ENCODE results near the gene PPL. TPM values are rescaled to one million over a fixed set of nuclear protein-coding genes. Genes with fewer than 3 reads are reported as not detected.

Gene PPL
- total RNA-seq, 1 experiment from 2014 or later = 49.1 TPM

GRCh38 chr16:4855371-4855770, 81.6 kb downstream of the PPL start:
- H3K4me1 Mint-ChIP-seq (ENCODE audit: insufficient read depth, unreplicated experiment) = peaks cover 24% of the 10 kb centered on the region
- no peak for DNase-seq (ENCODE audit: unreplicated experiment)
- H3K9me3 Mint-ChIP-seq (ENCODE audit: unreplicated experiment) = no peaks in the 10 kb centered on the region
- H3K27me3 Mint-ChIP-seq (ENCODE audit: insufficient read depth, unreplicated experiment) = no peaks in the 10 kb centered on the region
- POLR2A ChIA-PET = no interaction called here
- intact Hi-C loops (cut with micrococcal nuclease) = no loop called here
- H3K27ac Mint-ChIP-seq (ENCODE audit: low read depth, unreplicated experiment) = no peak overlapping the region
- H3K4me3 Mint-ChIP-seq (ENCODE audit: unreplicated experiment) = no peak overlapping the region
- CTCF ChIA-PET = interaction anchor here (0.7 kb wide), 1 partner anchor 80 kb away, joined by 3 read pairs; no protein-coding TSS in a partner anchor
- peaks cover 84% of the 10 kb centered on the region for H3K36me3 Mint-ChIP-seq (ENCODE audit: insufficient read depth, unreplicated experiment)
- TF ChIP-seq CTCF (IDR thresholded peaks at IDR 0.05; ENCODE audit: unreplicated experiment) = no peak
- BruUV-seq (replicated peaks) = no TSS peak

GRCh38 chr16:4852221-4852872, 84.6 kb downstream of the PPL start:
- Mint-ChIP-seq H3K9me3 (ENCODE audit: unreplicated experiment) (no peaks in the 10 kb centered on the region), H3K36me3 (ENCODE audit: insufficient read depth, unreplicated experiment) (peaks cover 56% of the 10 kb centered on the region), H3K27me3 (ENCODE audit: insufficient read depth, unreplicated experiment) (no peaks in the 10 kb centered on the region), H3K4me3 (ENCODE audit: unreplicated experiment) (no peak overlapping the region), H3K4me1 (ENCODE audit: insufficient read depth, unreplicated experiment) (peaks cover 26% of the 10 kb centered on the region), H3K27ac (ENCODE audit: low read depth, unreplicated experiment) (peak overlapping the region; percentile 79)
- POLR2A ChIA-PET = interaction anchor here (0.6 to 1.2 kb wide), 2 partner anchors 50 to 103 kb away, joined by 3 to 4 read pairs; partner anchors contain the start of gene ROGDI
- BruUV-seq (replicated peaks) = no TSS peak
- TF ChIP-seq CTCF (IDR thresholded peaks at IDR 0.05; ENCODE audit: unreplicated experiment) = no peak
- CTCF ChIA-PET = interaction anchor here (0.6 to 1.0 kb wide), 2 partner anchors 21 to 104 kb away, joined by 5 read pairs; no protein-coding TSS in a partner anchor
- intact Hi-C loops (cut with micrococcal nuclease) = no loop called here
- peak; percentile 40 for DNase-seq (ENCODE audit: unreplicated experiment)

GRCh38 chr16:4850211-4850610, 86.7 kb downstream of the PPL start:
- no TSS peak for BruUV-seq (replicated peaks)
- H3K27ac Mint-ChIP-seq (ENCODE audit: low read depth, unreplicated experiment) = peak overlapping the region; percentile 79
- no peak for DNase-seq (ENCODE audit: unreplicated experiment)
- ChIA-PET CTCF (interaction anchor here (0.9 kb wide), 1 partner anchor 106 kb away, joined by 4 read pairs; no protein-coding TSS in a partner anchor), POLR2A (interaction anchor here (1.0 to 2.6 kb wide), 7 partner anchors 10 to 234 kb away, joined by 3 to 7 read pairs (median 5); partner anchors contain the start of genes ANKS3, DNAAF8, NUDT16L1 and PPL)
- TF ChIP-seq CTCF (IDR thresholded peaks at IDR 0.05; ENCODE audit: unreplicated experiment) = no peak
- H3K4me3 Mint-ChIP-seq (ENCODE audit: unreplicated experiment) = peak overlapping the region; percentile 96
- peaks cover 53% of the 10 kb centered on the region for H3K36me3 Mint-ChIP-seq (ENCODE audit: insufficient read depth, unreplicated experiment)
- intact Hi-C loops (cut with micrococcal nuclease) = no loop called here
- H3K9me3 Mint-ChIP-seq (ENCODE audit: unreplicated experiment) = no peaks in the 10 kb centered on the region
- no peaks in the 10 kb centered on the region for H3K27me3 Mint-ChIP-seq (ENCODE audit: insufficient read depth, unreplicated experiment)
- peaks cover 37% of the 10 kb centered on the region for H3K4me1 Mint-ChIP-seq (ENCODE audit: insufficient read depth, unreplicated experiment)

GRCh38 chr16:4847774-4848587, 89.0 kb downstream of the PPL start:
- CTCF ChIA-PET = interaction anchor here (0.6 to 3.7 kb wide), 2 partner anchors 95 to 108 kb away, joined by 3 to 21 read pairs; no protein-coding TSS in a partner anchor
- DNase-seq (ENCODE audit: unreplicated experiment) = peak; percentile 78
- peak overlapping the region; percentile 96 for H3K4me3 Mint-ChIP-seq (ENCODE audit: unreplicated experiment)
- peaks cover 51% of the 10 kb centered on the region for H3K36me3 Mint-ChIP-seq (ENCODE audit: insufficient read depth, unreplicated experiment)
- H3K27ac Mint-ChIP-seq (ENCODE audit: low read depth, unreplicated experiment) = peak overlapping the region; percentile 95
- no peaks in the 10 kb centered on the region for H3K9me3 Mint-ChIP-seq (ENCODE audit: unreplicated experiment)
- POLR2A ChIA-PET = interaction anchor here (0.6 to 3.7 kb wide), 19 partner anchors 18 to 250 kb away, joined by 3 to 20 read pairs (median 4); partner anchors contain the start of genes ANKS3, DNAAF8, EEF2KMT and PPL
- H3K27me3 Mint-ChIP-seq (ENCODE audit: insufficient read depth, unreplicated experiment) = no peaks in the 10 kb centered on the region
- intact Hi-C loops (cut with micrococcal nuclease) = loop anchor here (1.0 to 10.0 kb wide), 5 partner anchors 35 to 237 kb away; no protein-coding TSS in a partner anchor
- no peak for TF ChIP-seq CTCF (IDR thresholded peaks at IDR 0.05; ENCODE audit: unreplicated experiment)
- no TSS peak for BruUV-seq (replicated peaks)
- peaks cover 37% of the 10 kb centered on the region for H3K4me1 Mint-ChIP-seq (ENCODE audit: insufficient read depth, unreplicated experiment)
